B cell (primary cell): ENCODE data around the gene ULBP1. TPM values are rescaled to one million over a fixed set of nuclear protein-coding genes. Genes with fewer than 3 reads are reported as not detected.
A peak's percentile ranks its signal among the peaks of the same experiment; 100 is the strongest.

Experiments used
- ATAC-seq: fragments of 200-7000 bp; cut with Tn5 transposase; one replicate; pipeline ENCODE4 v1.10.0; 2021; ENCODE audit warnings: low read depth, mild to moderate bottlenecking, moderate number of reproducible peaks, moderate library complexity
- CTCF ChIA-PET: fragments of 350-600 bp; sonication (Branson Sonifier 250); formaldehyde crosslinking; loops from one replicate; lab custom pipeline; 2021; ENCODE audit warnings: antibody characterized with exemption, inconsistent platforms; lab: Charles Lee
- POLR2A ChIA-PET: fragments of 350-600 bp; sonication (Branson Sonifier 250); formaldehyde crosslinking; loops from one replicate; lab custom pipeline; 2021; ENCODE audit warnings: antibody characterized with exemption; lab: Charles Lee
- DNase-seq: peaks from one replicate; pipeline ENCODE4 v3.0.0; 2013
- H2AFZ ChIP-seq: 2 replicates; pipeline ENCODE4 v1.6.1; 2012; ENCODE audit warnings: mild to moderate bottlenecking, low read depth, low read length; ENCODE audit not compliant: insufficient read depth, poor library complexity, severe bottlenecking
- H3K27ac ChIP-seq, 2 donors: 1 replicate in 1 of 2; 2 replicates in 1 of 2; pipeline ENCODE4 v1.5.1; 2012 to 2013; ENCODE audit warnings: low read length in 2 of 2, mild to moderate bottlenecking in 2 of 2, moderate library complexity in 1 of 2
- H3K27me3 ChIP-seq, 4 experiments: fragments of 200-600 bp in 1 of 4; sonication (generic) in 1 of 4; replicated peaks in 1 of 4; 1 replicate in 2 of 4; 2 replicates in 2 of 4; pipeline versions ENCODE4 v1.6.1 to v1.7.0; 2013 to 2016; ENCODE audit warnings: low read length in 3 of 4, mild to moderate bottlenecking in 2 of 4, mixed read lengths in 1 of 4, moderate library complexity in 1 of 4; ENCODE audit not compliant: insufficient read depth in 4 of 4, control insufficient read depth in 3 of 4; ENCODE audit errors: control extremely low read depth in 1 of 4
- H3K36me3 ChIP-seq, 2 experiments: replicated peaks in 1 of 2; 1 replicate in 1 of 2; 2 replicates in 1 of 2; pipeline versions ENCODE4 v1.6.1 to v1.7.1; 2013; ENCODE audit warnings: low read length in 1 of 2; ENCODE audit not compliant: insufficient read depth in 2 of 2, control insufficient read depth in 1 of 2; ENCODE audit errors: control extremely low read depth in 1 of 2, extremely low read depth in 1 of 2
- H3K4me1 ChIP-seq, 2 donors: fragments of 200-600 bp in 1 of 2; sonication (generic) in 1 of 2; 1 replicate in 1 of 2; 2 replicates in 1 of 2; pipeline versions ENCODE4 v1.5.1 to v1.6.1; 2013 to 2017; ENCODE audit warnings: low read length in 2 of 2; ENCODE audit not compliant: control insufficient read depth in 2 of 2, insufficient read depth in 2 of 2
- H3K4me2 ChIP-seq: replicated peaks from 2 replicates; pipeline ENCODE3; 2012; ENCODE audit warnings: mild to moderate bottlenecking, low read depth, low read length; ENCODE audit not compliant: poor library complexity, severe bottlenecking
- H3K4me3 ChIP-seq, 5 experiments: fragments of 200-600 bp in 1 of 5; sonication (generic) in 1 of 5; 1 replicate in 3 of 5; 2 replicates in 2 of 5; pipeline versions ENCODE4 v1.5.1 to v1.7.0; 2011 to 2016; ENCODE audit warnings: low read length in 4 of 5, mild to moderate bottlenecking in 4 of 5, low read depth in 2 of 5, control low read depth in 1 of 5, moderate library complexity in 1 of 5; ENCODE audit not compliant: insufficient read depth in 1 of 5; ENCODE audit errors: control extremely low read depth in 1 of 5, extremely low read depth in 1 of 5
- H3K79me2 ChIP-seq: fragments of 200-600 bp; sonication (generic); one replicate; pipeline ENCODE4 v1.6.0; 2016; ENCODE audit warnings: low read length; ENCODE audit not compliant: control insufficient read depth, insufficient read depth
- H3K9ac ChIP-seq: fragments of 200-600 bp; sonication (generic); 2 replicates; pipeline ENCODE4 v1.6.1; 2017; ENCODE audit warnings: mild to moderate bottlenecking, low read length, moderate library complexity
- H3K9me3 ChIP-seq, 3 donors: one replicate each; pipeline versions ENCODE4 v1.6.1 to v1.7.1; 2013; ENCODE audit warnings: low read length in 2 of 3; ENCODE audit not compliant: control insufficient read depth in 2 of 3, insufficient read depth in 1 of 3; ENCODE audit errors: control extremely low read depth in 1 of 3
- H4K20me1 ChIP-seq: 2 replicates; pipeline ENCODE4 v1.6.0; 2012; ENCODE audit warnings: mild to moderate bottlenecking, low read length; ENCODE audit not compliant: insufficient read depth, control insufficient read depth, poor library complexity, severe bottlenecking
- H3K27ac Mint-ChIP-seq: one replicate; pipeline ENCODE4 v1.8.0; 2021; ENCODE audit warnings: mixed read lengths
- H3K27me3 Mint-ChIP-seq: one replicate; pipeline ENCODE4 v1.8.0; 2021; ENCODE audit warnings: mixed read lengths
- H3K4me1 Mint-ChIP-seq: one replicate; pipeline ENCODE4 v1.8.0; 2021; ENCODE audit warnings: mixed read lengths
- H3K4me3 Mint-ChIP-seq: one replicate; pipeline ENCODE4 v1.8.0; 2021; ENCODE audit warnings: mixed read lengths
- H3K9me3 Mint-ChIP-seq: one replicate; pipeline ENCODE4 v1.8.0; 2022; ENCODE audit warnings: mixed read lengths; ENCODE audit not compliant: insufficient read depth
- CTCF ChIP-seq: fragments of 200-600 bp; IDR thresholded peaks from one replicate; pipeline ENCODE4 v1.8.0; 2022; ENCODE audit warnings: antibody characterized with exemption, mild to moderate bottlenecking
- EZH2 ChIP-seq: IDR thresholded peaks from 2 replicates; pipeline ENCODE4 v1.6.1; 2012; ENCODE audit warnings: borderline replicate concordance, low read depth, mild to moderate bottlenecking, moderate library complexity, low read length; ENCODE audit not compliant: insufficient read depth, poor library complexity, severe bottlenecking
- WGBS: methylation state at CpG from one replicate; pipeline ENCODE4 v1.1.5; 2013; ENCODE audit warnings: missing lambda C conversion rate; ENCODE audit not compliant: insufficient coverage; 5-methylcytosine and 5-hydroxymethylcytosine counted together
- intact Hi-C: fragments of 100-400 bp; cut with micrococcal nuclease; formaldehyde crosslinking; loops from one replicate; pipeline ENCODE4 v1.10.0; 2022
- polyA plus RNA-seq: library from polyadenylated mRNA; depleted of rRNA; stranded (reverse); fragments of >200 nt; gene quantifications from 2 replicates; pipeline ENCODE4 v1.2.3, GENCODE V29; 2012
- total RNA-seq, 2 donors: library from RNA; stranded (reverse); fragments of 120-200 nt in 1 of 2; gene quantifications; 1 replicate in 1 of 2; 2 replicates in 1 of 2; pipeline versions ENCODE4 v1.2.3 to v1.2.4, GENCODE V29; 2013 to 2022

Gene ULBP1
- total and polyA plus RNA-seq, 2 donors (not counting 1 experiment from before 2014, with no cell fraction given) = 0.04 to 0.12 TPM

GRCh38 chr6:149922642-149923326, 41.0 kb upstream of the ULBP1 start, which contains the start of gene RAET1G:
RAET1G (minus strand) TSS chr6:149923121; CDS start chr6:149923010, 111 bp downstream.
- POLR2A ChIA-PET = no interaction called here
- H3K36me3 ChIP-seq = no peaks in the 10 kb centered on the region
- H3K4me2 ChIP-seq = peak within 1 kb of the TSS; percentile 95
- Mint-ChIP-seq H3K9me3 (no peaks in the 10 kb centered on the region), H3K27me3 (peaks cover 84% of the 10 kb centered on the region), H3K4me3 (peak within 1 kb of the TSS; percentile 94), H3K4me1 (peaks cover 36% of the 10 kb centered on the region), H3K27ac (peak within 1 kb of the TSS; percentile 64)
- peaks cover 0 to 32% (median 0%) of the 10 kb centered on the region in 3 donors for H3K9me3 ChIP-seq
- intact Hi-C loops = loop anchor here (2.0 kb wide), 1 partner anchor 58 kb away; the partner anchor contains the start of gene LRP11
- TF ChIP-seq EZH2 = peak; percentile 19
- no peak for TF ChIP-seq CTCF
- H4K20me1 ChIP-seq = no peaks in the 10 kb centered on the region
- no peak within 1 kb of the TSS for H3K27ac ChIP-seq
- CTCF ChIA-PET = interaction anchor here (0.7 kb wide), 1 partner anchor 89 kb away, joined by 3 read pairs; no protein-coding TSS in a partner anchor
- H3K4me1 ChIP-seq = peaks cover 29 to 32% of the 10 kb centered on the region in 2 donors
- H3K79me2 ChIP-seq = no peaks in the 10 kb centered on the region
- peak within 1 kb of the TSS; percentile 41 for H2AFZ ChIP-seq
- ATAC-seq = peak; percentile 94
- peaks cover 0 to 72% (median 44%) of the 10 kb centered on the region in 4 experiments for H3K27me3 ChIP-seq
- peak within 1 kb of the TSS; percentile 66 for H3K9ac ChIP-seq
- DNase-seq = peak; percentile 85
- 4% methylated on average over 39 of the region's 40 CpGs for WGBS
- H3K4me3 ChIP-seq = peak within 1 kb of the TSS in 4 of 5 experiments; percentile 16 to 70 (median 52)
